Suprapubic skin (tissue), 4 donors: ENCODE data around the gene SHISA3.
"Not testable (repeated sequence)": the region's sequence is repeated elsewhere in the genome, so short reads cannot be mapped to it uniquely, and the experiment has no call there.

ENCODE experiments used
- EP300 ChIP-seq: sonication (generic); formaldehyde crosslinking; IDR thresholded peaks from one replicate; pipeline ENCODE4 v1.6.1; 2017; ENCODE audit warnings: antibody characterized with exemption
- POLR2A ChIP-seq, 2 donors: fragments of 450-650 bp; IDR thresholded peaks; one replicate each; pipeline ENCODE4 v1.6.1; 2017; ENCODE audit warnings: antibody characterized with exemption in 2 of 2, mild to moderate bottlenecking in 2 of 2, moderate library complexity in 2 of 2
- POLR2AphosphoS5 ChIP-seq, 3 donors: sonication (generic); formaldehyde crosslinking; IDR thresholded peaks; one replicate each; pipeline ENCODE4 v1.6.1; 2017; ENCODE audit warnings: antibody characterized with exemption in 3 of 3
- TF ChIP-seq, protein P1 (sequence below), 2 donors: fragments of 200-600 bp in 1 of 2; fragments of 450-650 bp in 1 of 2; sonication (generic) in 1 of 2; IDR thresholded peaks; one replicate each; pipeline ENCODE4 v1.5.1; 2016 to 2019; ENCODE audit warnings: antibody characterized with exemption in 2 of 2, mild to moderate bottlenecking in 1 of 2, moderate library complexity in 1 of 2

DNA sequence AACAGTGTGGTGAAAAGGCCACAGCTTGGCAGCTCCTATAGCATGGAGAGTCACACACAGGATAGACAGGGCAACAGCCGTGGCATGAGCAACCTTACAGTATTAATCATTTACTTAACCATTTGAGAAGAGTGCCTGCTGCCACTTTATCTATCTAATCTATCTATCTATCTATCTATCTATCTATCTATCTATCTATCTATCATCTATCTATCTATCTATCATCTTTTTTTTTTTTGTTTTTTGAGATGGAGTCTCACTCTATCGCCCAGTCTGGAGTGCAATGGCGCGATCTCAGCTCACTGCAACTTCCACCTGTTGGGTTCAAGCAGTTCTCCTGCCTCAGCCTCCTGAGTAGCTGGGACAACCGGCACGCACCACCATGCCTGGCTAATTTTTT lies 25.0 kb upstream of the SHISA3 start:
- TF ChIP-seq, protein P1, sequence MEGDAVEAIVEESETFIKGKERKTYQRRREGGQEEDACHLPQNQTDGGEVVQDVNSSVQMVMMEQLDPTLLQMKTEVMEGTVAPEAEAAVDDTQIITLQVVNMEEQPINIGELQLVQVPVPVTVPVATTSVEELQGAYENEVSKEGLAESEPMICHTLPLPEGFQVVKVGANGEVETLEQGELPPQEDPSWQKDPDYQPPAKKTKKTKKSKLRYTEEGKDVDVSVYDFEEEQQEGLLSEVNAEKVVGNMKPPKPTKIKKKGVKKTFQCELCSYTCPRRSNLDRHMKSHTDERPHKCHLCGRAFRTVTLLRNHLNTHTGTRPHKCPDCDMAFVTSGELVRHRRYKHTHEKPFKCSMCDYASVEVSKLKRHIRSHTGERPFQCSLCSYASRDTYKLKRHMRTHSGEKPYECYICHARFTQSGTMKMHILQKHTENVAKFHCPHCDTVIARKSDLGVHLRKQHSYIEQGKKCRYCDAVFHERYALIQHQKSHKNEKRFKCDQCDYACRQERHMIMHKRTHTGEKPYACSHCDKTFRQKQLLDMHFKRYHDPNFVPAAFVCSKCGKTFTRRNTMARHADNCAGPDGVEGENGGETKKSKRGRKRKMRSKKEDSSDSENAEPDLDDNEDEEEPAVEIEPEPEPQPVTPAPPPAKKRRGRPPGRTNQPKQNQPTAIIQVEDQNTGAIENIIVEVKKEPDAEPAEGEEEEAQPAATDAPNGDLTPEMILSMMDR (IDR thresholded peaks at IDR 0.05): not testable (repeated sequence)
- not testable (repeated sequence) for TF ChIP-seq EP300; POLR2A (IDR thresholded peaks at IDR 0.05); POLR2AphosphoS5 (IDR thresholded peaks at IDR 0.05)
